WTC11 (cell line): ENCODE measurements around the gene PSME4.

Experiments
- CREB1 ChIP-seq: sonication (generic); formaldehyde crosslinking; IDR thresholded peaks from 2 replicates; pipeline ENCODE4 v1.8.0; 2023; ENCODE audit warnings: mild to moderate bottlenecking, missing genetic modification reagents
- CREM ChIP-seq: sonication (generic); formaldehyde crosslinking; IDR thresholded peaks from 2 replicates; pipeline ENCODE4 v1.8.1; 2022; ENCODE audit warnings: mild to moderate bottlenecking, missing genetic modification reagents, moderate library complexity
- JUN ChIP-seq: sonication (generic); formaldehyde crosslinking; IDR thresholded peaks from 2 replicates; pipeline ENCODE4 v1.8.0; 2023; ENCODE audit warnings: mild to moderate bottlenecking, missing genetic modification reagents
- NR2C2 ChIP-seq: sonication (generic); formaldehyde crosslinking; IDR thresholded peaks from 2 replicates; pipeline ENCODE4 v1.8.0; 2022; ENCODE audit warnings: mild to moderate bottlenecking, missing genetic modification reagents
- SMAD3 ChIP-seq: sonication (generic); formaldehyde crosslinking; IDR thresholded peaks from 2 replicates; pipeline ENCODE4 v1.8.0; 2022; ENCODE audit warnings: missing genetic modification reagents, mild to moderate bottlenecking, borderline replicate concordance
- SOX15 ChIP-seq: fragments of 250-450 bp; sonication (Bioruptor Pico); IDR thresholded peaks from 2 replicates; pipeline ENCODE4 v1.9.0; 2021; ENCODE audit warnings: mild to moderate bottlenecking
- ZNF263 ChIP-seq: sonication (generic); formaldehyde crosslinking; IDR thresholded peaks from 2 replicates; pipeline ENCODE4 v1.8.1; 2022; ENCODE audit warnings: low read depth, mild to moderate bottlenecking, moderate library complexity, missing genetic modification reagents
- ZNF396 ChIP-seq: fragments of 250-450 bp; sonication (Bioruptor Pico); IDR thresholded peaks from 2 replicates; pipeline ENCODE4 v1.8.0; 2021; ENCODE audit warnings: mild to moderate bottlenecking, moderate library complexity, borderline replicate concordance
- ZNF671 ChIP-seq: fragments of 250-450 bp; sonication (Bioruptor Pico); IDR thresholded peaks from 2 replicates; pipeline ENCODE4 v1.8.0; 2021; ENCODE audit warnings: mild to moderate bottlenecking
- TF ChIP-seq, protein P1 (sequence below): fragments of 200-600 bp; IDR thresholded peaks from 2 replicates; pipeline ENCODE4 v1.8.0; 2022; ENCODE audit warnings: antibody characterized with exemption
- TF ChIP-seq, protein P2 (sequence below): sonication (generic); formaldehyde crosslinking; conservative IDR thresholded peaks from 2 replicates; pipeline ENCODE4 v1.8.1; 2022; ENCODE audit warnings: mild to moderate bottlenecking, missing genetic modification reagents
- TF ChIP-seq, protein P3 (sequence below): sonication (generic); formaldehyde crosslinking; IDR thresholded peaks from 2 replicates; pipeline ENCODE4 v1.8.1; 2022; ENCODE audit warnings: mild to moderate bottlenecking, missing genetic modification reagents, moderate library complexity, borderline replicate concordance
- TF ChIP-seq, protein P4 (sequence below): sonication (generic); formaldehyde crosslinking; IDR thresholded peaks from 2 replicates; pipeline ENCODE4 v1.8.1; 2022; ENCODE audit warnings: low read depth, missing genetic modification reagents, borderline replicate concordance
- TF ChIP-seq, protein P5 (sequence below): sonication (generic); formaldehyde crosslinking; conservative IDR thresholded peaks from 2 replicates; pipeline ENCODE4 v1.8.1; 2023; ENCODE audit warnings: mild to moderate bottlenecking, low read depth, missing genetic modification reagents, moderate library complexity

DNA sequence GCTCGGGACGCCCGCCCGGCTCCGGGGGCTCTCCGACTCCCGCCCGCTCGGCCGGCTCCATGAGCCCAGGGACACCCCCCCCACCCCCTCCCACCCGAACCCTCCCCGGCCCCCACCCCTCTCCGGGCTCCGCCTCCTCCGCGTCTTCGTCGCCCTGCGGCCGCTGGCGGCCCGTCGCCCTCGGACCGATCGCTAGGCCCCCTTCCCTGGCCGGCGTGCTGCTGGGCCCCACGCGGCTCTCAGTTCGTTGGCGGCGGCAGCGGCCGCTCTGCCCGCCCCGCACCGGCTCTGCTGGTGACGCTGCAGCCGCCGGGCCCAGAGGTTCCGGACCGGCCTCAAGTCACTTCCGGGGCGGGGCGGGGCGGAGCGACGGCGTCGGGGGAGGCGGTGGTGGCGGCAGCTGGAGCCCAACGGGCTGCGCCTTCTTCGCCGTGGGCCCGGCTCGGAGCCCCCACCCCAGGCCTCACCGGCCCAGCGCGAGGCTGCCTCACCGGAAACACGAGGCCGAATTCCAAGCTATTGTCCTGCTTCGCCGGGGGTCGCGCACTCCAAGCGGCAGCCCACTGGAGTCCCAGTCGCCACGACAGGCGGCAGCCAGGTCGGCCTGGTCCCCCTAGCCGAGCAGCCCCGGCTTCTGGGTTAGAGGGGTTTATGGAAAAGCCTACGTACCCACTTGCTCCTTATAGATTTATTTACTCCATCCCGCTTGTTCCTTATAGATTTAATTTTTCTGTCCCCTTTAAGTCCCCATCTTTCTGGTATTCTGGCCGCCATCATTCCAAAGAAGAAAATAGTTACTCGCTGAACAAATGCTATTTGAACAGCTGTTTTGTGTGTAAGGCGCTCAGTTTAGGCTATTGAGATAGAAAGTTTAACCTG lies at the start of gene PSME4:
- TF ChIP-seq SMAD3 (CRISPR knock-in tag), result no peak
- TF ChIP-seq, protein P1, sequence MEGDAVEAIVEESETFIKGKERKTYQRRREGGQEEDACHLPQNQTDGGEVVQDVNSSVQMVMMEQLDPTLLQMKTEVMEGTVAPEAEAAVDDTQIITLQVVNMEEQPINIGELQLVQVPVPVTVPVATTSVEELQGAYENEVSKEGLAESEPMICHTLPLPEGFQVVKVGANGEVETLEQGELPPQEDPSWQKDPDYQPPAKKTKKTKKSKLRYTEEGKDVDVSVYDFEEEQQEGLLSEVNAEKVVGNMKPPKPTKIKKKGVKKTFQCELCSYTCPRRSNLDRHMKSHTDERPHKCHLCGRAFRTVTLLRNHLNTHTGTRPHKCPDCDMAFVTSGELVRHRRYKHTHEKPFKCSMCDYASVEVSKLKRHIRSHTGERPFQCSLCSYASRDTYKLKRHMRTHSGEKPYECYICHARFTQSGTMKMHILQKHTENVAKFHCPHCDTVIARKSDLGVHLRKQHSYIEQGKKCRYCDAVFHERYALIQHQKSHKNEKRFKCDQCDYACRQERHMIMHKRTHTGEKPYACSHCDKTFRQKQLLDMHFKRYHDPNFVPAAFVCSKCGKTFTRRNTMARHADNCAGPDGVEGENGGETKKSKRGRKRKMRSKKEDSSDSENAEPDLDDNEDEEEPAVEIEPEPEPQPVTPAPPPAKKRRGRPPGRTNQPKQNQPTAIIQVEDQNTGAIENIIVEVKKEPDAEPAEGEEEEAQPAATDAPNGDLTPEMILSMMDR, result no peak
- no peak for TF ChIP-seq ZNF396
- TF ChIP-seq, protein P2, sequence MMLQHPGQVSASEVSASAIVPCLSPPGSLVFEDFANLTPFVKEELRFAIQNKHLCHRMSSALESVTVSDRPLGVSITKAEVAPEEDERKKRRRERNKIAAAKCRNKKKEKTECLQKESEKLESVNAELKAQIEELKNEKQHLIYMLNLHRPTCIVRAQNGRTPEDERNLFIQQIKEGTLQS, result no peak
- TF ChIP-seq, protein P3, sequence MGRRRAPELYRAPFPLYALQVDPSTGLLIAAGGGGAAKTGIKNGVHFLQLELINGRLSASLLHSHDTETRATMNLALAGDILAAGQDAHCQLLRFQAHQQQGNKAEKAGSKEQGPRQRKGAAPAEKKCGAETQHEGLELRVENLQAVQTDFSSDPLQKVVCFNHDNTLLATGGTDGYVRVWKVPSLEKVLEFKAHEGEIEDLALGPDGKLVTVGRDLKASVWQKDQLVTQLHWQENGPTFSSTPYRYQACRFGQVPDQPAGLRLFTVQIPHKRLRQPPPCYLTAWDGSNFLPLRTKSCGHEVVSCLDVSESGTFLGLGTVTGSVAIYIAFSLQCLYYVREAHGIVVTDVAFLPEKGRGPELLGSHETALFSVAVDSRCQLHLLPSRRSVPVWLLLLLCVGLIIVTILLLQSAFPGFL (CRISPR knock-in tag), result 0 out of 2 replicates have a peak, but pooled peaks have one; percentile 44
- peak; percentile 67; the same call in 1 of the 2 replicates for TF ChIP-seq CREM (CRISPR knock-in tag)
- TF ChIP-seq JUN (CRISPR knock-in tag), result no peak
- TF ChIP-seq ZNF671 (CRISPR knock-in tag), result no peak
- TF ChIP-seq, protein P4, sequence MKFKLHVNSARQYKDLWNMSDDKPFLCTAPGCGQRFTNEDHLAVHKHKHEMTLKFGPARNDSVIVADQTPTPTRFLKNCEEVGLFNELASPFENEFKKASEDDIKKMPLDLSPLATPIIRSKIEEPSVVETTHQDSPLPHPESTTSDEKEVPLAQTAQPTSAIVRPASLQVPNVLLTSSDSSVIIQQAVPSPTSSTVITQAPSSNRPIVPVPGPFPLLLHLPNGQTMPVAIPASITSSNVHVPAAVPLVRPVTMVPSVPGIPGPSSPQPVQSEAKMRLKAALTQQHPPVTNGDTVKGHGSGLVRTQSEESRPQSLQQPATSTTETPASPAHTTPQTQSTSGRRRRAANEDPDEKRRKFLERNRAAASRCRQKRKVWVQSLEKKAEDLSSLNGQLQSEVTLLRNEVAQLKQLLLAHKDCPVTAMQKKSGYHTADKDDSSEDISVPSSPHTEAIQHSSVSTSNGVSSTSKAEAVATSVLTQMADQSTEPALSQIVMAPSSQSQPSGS (CRISPR knock-in tag), result no peak
- TF ChIP-seq ZNF263 (CRISPR knock-in tag), result no peak
- TF ChIP-seq CREB1 (CRISPR knock-in tag), result 0 out of 2 replicates have a peak, but pooled peaks have one; percentile 47
- no peak for TF ChIP-seq SOX15
- TF ChIP-seq, protein P5, sequence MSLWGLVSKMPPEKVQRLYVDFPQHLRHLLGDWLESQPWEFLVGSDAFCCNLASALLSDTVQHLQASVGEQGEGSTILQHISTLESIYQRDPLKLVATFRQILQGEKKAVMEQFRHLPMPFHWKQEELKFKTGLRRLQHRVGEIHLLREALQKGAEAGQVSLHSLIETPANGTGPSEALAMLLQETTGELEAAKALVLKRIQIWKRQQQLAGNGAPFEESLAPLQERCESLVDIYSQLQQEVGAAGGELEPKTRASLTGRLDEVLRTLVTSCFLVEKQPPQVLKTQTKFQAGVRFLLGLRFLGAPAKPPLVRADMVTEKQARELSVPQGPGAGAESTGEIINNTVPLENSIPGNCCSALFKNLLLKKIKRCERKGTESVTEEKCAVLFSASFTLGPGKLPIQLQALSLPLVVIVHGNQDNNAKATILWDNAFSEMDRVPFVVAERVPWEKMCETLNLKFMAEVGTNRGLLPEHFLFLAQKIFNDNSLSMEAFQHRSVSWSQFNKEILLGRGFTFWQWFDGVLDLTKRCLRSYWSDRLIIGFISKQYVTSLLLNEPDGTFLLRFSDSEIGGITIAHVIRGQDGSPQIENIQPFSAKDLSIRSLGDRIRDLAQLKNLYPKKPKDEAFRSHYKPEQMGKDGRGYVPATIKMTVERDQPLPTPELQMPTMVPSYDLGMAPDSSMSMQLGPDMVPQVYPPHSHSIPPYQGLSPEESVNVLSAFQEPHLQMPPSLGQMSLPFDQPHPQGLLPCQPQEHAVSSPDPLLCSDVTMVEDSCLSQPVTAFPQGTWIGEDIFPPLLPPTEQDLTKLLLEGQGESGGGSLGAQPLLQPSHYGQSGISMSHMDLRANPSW (CRISPR knock-in tag), result no peak
- TF ChIP-seq NR2C2 (CRISPR knock-in tag), result peak; percentile 55; the same call in 1 of the 2 replicates
